GM19239 (cell line): Measurements from ENCODE around the gene RNF212.
"Not testable (repeated sequence)": the region's sequence is repeated elsewhere in the genome, so short reads cannot be mapped to it uniquely, and the experiment has no call there.

ENCODE experiments used
- DNase-seq: peaks from one replicate; pipeline ENCODE4 v3.0.0; 2011; ENCODE audit warnings: low spot score; ENCODE audit not compliant: insufficient read length
- FAIRE-seq: peaks from 2 replicates; lab custom pipeline; 2011; peaks lifted over from hg19 to GRCh38; lab: Jason Lieb, UNC

The RNF212 gene

GRCh38 chr4:1053891-1054290 is 59.5 kb downstream of the RNF212 start:
- not testable (repeated sequence) for DNase-seq, FAIRE-seq

- no peak for FAIRE-seq
These were observed 60.2 kb downstream of the RNF212 start for GRCh38 chr4:1053080-1053661.

GRCh38 chr4:1052231-1052671 is 61.1 kb downstream of the RNF212 start:
- FAIRE-seq (no peak), DNase-seq (no peak)

More at GRCh38 chr4:1053080-1053661, 60.2 kb downstream of the RNF212 start:
- DNase-seq: no peak

GRCh38 chr4:1051472-1051871 is 61.9 kb downstream of the RNF212 start:
- DNase-seq (no peak), FAIRE-seq (no peak)

GRCh38 chr4:1050486-1051213 is 62.7 kb downstream of the RNF212 start:
- FAIRE-seq (no peak), DNase-seq (no peak)

- FAIRE-seq (no peak), DNase-seq (no peak)
These were observed 63.8 kb downstream of the RNF212 start for GRCh38 chr4:1049591-1049905.

- FAIRE-seq (no peak), DNase-seq (no peak)
These were observed 64.4 kb downstream of the RNF212 start for GRCh38 chr4:1048773-1049590.

- DNase-seq (no peak), FAIRE-seq (no peak)
These were observed 65.2 kb downstream of the RNF212 start for GRCh38 chr4:1047976-1048772.

- DNase-seq: no peak
- no peak for FAIRE-seq
These were observed 66.0 kb downstream of the RNF212 start for GRCh38 chr4:1047106-1047975.

- not testable (repeated sequence) for DNase-seq, FAIRE-seq
These were observed 66.8 kb downstream of the RNF212 start for GRCh38 chr4:1046581-1047011.

GRCh38 chr4:1045595-1046201 is 67.7 kb downstream of the RNF212 start:
- FAIRE-seq: no peak

GRCh38 chr4:1045193-1045594 is 68.2 kb downstream of the RNF212 start:
- DNase-seq (no peak), FAIRE-seq (no peak)

More at GRCh38 chr4:1045595-1046201, 67.7 kb downstream of the RNF212 start:
- DNase-seq: no peak

GRCh38 chr4:1044469-1045192 is 68.7 kb downstream of the RNF212 start:
- no peak for FAIRE-seq
- no peak for DNase-seq

GRCh38 chr4:1043651-1044468 is 69.5 kb downstream of the RNF212 start:
- FAIRE-seq (no peak), DNase-seq (no peak)

- DNase-seq (no peak), FAIRE-seq (no peak)
These were observed 70.2 kb downstream of the RNF212 start for GRCh38 chr4:1043162-1043561.

- FAIRE-seq: no peak
- no peak for DNase-seq
These were observed 70.9 kb downstream of the RNF212 start for GRCh38 chr4:1042352-1043055.

GRCh38 chr4:1041936-1042330 is 71.4 kb downstream of the RNF212 start:
- DNase-seq (no peak), FAIRE-seq (no peak)
